GM12864 (cell line): ENCODE data around the gene FA2H.

ENCODE experiments used
- DNase-seq: peaks from one replicate; pipeline ENCODE4 v3.0.0-alpha.2; 2011; ENCODE audit warnings: low read depth
- H3K4me3 ChIP-seq: 2 replicates; pipeline ENCODE4 v1.5.1; 2011; ENCODE audit warnings: mild to moderate bottlenecking, low read depth, low read length, control low read depth
- CTCF ChIP-seq: IDR thresholded peaks from 2 replicates; pipeline ENCODE4 v1.5.1; 2011; ENCODE audit warnings: low read depth, mild to moderate bottlenecking, moderate library complexity, low read length, control low read depth, inconsistent platforms; ENCODE audit errors: missing control alignments

The FA2H gene

GRCh38 chr16:74709441-74709877, 65.2 kb downstream of the FA2H start:
- H3K4me3 ChIP-seq: no peak overlapping the region
- TF ChIP-seq CTCF: peak; percentile 92
- DNase-seq: no peak

DNA sequence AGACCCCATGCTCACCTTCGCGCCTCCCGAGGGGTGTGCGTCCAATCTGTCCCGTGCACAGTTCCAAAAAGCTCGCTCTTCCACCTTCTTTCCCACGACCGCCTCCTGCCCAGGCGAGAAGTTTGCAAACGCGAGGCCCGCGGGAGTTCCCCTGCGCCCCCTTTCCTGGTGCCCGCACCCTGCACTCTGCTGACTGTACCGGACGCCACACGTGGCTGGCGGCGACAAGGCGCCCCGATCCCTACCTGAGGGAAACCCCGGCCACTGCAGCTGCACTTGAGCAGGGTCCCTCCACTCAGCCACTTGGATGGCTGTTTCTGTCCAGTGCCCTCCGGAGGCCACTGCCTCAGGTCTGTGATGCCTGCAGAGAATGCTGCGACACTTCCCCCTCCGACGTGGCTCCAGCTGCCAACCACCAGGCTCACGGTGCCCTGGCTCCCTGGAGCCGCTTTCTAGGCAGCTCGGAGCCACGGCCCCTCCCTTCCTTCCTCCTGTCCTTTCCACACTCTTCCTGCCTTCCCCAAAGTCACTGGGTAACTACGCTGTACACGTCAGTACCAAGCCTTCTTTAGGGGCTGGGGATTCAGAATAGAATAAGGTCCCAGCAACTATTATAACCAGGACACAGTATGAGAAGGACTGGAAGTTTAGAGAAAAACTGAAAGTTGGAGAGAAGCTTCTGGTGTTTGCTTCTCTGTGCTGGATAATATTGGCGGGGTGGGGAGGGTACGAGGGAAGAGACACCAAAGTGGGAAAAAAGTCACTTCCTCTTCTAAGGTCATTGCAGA, 74.0 kb downstream of the FA2H start, which contains the start of gene MLKL:
Gene MLKL, minus strand, starts transcription at position 425 of the 788 bp plus-strand sequence. CDS start 5,105 bp downstream, outside the sequence.
- TF ChIP-seq CTCF: peak; percentile 13
- H3K4me3 ChIP-seq: peak within 1 kb of the TSS; percentile 80
- DNase-seq: no peak

DNA sequence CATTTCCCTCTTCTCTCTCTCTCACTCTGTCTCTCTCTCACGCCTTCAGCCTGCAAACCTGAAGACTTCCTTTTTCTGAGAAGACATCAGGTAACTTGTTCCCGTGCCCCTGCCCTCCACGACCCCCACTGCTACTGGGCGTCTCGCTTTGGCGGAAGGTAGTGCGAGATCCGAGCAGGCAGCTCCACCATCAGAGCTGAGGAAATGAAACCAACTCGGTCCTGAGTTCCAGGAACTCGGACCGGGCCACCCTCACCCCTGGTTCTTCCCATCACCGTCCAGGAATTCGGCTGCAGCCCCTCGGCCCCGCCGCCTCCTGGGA, 74.5 kb downstream of the FA2H start:
- no peak for DNase-seq
- peak overlapping the region; percentile 80 for H3K4me3 ChIP-seq
- no peak for TF ChIP-seq CTCF

GRCh38 chr16:74699666-74700065, 75.0 kb downstream of the FA2H start:
- H3K4me3 ChIP-seq: peak overlapping the region; percentile 80
- peak; percentile 7 for DNase-seq

GRCh38 chr16:74698222-74698621, 76.4 kb downstream of the FA2H start:
- peak; percentile 27 for DNase-seq
- TF ChIP-seq CTCF: no peak
- H3K4me3 ChIP-seq: peak overlapping the region; percentile 80

More at GRCh38 chr16:74699666-74700065, 75.0 kb downstream of the FA2H start:
- TF ChIP-seq CTCF: no peak

GRCh38 chr16:74695450-74696422, 78.9 kb downstream of the FA2H start:
- DNase-seq: peak; percentile 89

More at GRCh38 chr16:74695450-74696422, 78.9 kb downstream of the FA2H start:
- TF ChIP-seq CTCF: no peak
- no peak overlapping the region; the same call in 1 of the 2 replicates for H3K4me3 ChIP-seq
